ENCODE measurements around the gene DNAH11.

DNA sequence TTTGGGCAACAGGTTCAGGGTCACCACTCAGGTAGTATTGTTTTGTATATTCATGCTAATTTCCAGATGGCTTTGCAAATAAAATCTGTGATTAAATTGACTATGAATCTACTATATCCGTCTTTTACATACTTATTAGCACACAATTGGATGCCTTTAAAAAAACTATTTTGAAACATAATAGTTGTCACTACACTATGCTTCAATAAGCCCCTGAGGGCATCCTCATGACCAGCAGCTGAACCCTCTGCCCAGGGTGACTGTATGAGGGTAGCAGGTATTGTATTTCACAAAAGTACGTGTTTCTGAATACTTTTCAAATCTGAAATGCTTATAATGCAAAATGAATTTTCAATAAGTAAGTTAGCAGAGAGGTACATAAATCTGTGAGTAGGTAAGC lies 97.3 kb downstream of the DNAH11 start:
- TF ChIP-seq HNF4A (conservative IDR thresholded peaks at IDR 0.05) (no peak), ATF3 (IDR thresholded peaks at IDR 0.05) (no peak), YY1 (IDR thresholded peaks at IDR 0.05) (no peak), HNF4G (IDR thresholded peaks at IDR 0.05) (no peak), NR2F2 (IDR thresholded peaks at IDR 0.05) (no peak), GABPA (IDR thresholded peaks at IDR 0.05 in 1 of 2, conservative IDR thresholded peaks at IDR 0.05 in 1 of 2) (no peak), RAD21 (IDR thresholded peaks at IDR 0.05) (no peak)
- TF ChIP-seq, protein P1, sequence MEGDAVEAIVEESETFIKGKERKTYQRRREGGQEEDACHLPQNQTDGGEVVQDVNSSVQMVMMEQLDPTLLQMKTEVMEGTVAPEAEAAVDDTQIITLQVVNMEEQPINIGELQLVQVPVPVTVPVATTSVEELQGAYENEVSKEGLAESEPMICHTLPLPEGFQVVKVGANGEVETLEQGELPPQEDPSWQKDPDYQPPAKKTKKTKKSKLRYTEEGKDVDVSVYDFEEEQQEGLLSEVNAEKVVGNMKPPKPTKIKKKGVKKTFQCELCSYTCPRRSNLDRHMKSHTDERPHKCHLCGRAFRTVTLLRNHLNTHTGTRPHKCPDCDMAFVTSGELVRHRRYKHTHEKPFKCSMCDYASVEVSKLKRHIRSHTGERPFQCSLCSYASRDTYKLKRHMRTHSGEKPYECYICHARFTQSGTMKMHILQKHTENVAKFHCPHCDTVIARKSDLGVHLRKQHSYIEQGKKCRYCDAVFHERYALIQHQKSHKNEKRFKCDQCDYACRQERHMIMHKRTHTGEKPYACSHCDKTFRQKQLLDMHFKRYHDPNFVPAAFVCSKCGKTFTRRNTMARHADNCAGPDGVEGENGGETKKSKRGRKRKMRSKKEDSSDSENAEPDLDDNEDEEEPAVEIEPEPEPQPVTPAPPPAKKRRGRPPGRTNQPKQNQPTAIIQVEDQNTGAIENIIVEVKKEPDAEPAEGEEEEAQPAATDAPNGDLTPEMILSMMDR (IDR thresholded peaks at IDR 0.05; ENCODE audit: low read depth, low read length, missing input control): no peak
- TF ChIP-seq, protein P2, sequence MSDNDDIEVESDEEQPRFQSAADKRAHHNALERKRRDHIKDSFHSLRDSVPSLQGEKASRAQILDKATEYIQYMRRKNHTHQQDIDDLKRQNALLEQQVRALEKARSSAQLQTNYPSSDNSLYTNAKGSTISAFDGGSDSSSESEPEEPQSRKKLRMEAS (IDR thresholded peaks at IDR 0.05): no peak

Measured in liver (tissue), 3 donors.